Esophagus squamous epithelium (tissue), 4 donors: ENCODE data around the gene SNRPD2.

ENCODE experiments used
- POLR2A ChIP-seq, 4 donors: fragments of 450-650 bp; IDR thresholded peaks; one replicate each; pipeline ENCODE4 v1.6.1; 2017; ENCODE audit warnings: antibody characterized with exemption in 4 of 4, mild to moderate bottlenecking in 4 of 4, moderate library complexity in 3 of 4
- TF ChIP-seq, protein P1 (sequence below), 6 experiments: fragments of 450-650 bp in 4 of 6; fragments of 200-600 bp in 2 of 6; sonication (generic) in 2 of 6; IDR thresholded peaks; one replicate each; pipeline ENCODE4 v1.5.1; 2016 to 2019; ENCODE audit warnings: antibody characterized with exemption in 6 of 6, mild to moderate bottlenecking in 4 of 6, moderate library complexity in 4 of 6

- no peak for TF ChIP-seq POLR2A (IDR thresholded peaks at IDR 0.05)
- TF ChIP-seq, protein P1, sequence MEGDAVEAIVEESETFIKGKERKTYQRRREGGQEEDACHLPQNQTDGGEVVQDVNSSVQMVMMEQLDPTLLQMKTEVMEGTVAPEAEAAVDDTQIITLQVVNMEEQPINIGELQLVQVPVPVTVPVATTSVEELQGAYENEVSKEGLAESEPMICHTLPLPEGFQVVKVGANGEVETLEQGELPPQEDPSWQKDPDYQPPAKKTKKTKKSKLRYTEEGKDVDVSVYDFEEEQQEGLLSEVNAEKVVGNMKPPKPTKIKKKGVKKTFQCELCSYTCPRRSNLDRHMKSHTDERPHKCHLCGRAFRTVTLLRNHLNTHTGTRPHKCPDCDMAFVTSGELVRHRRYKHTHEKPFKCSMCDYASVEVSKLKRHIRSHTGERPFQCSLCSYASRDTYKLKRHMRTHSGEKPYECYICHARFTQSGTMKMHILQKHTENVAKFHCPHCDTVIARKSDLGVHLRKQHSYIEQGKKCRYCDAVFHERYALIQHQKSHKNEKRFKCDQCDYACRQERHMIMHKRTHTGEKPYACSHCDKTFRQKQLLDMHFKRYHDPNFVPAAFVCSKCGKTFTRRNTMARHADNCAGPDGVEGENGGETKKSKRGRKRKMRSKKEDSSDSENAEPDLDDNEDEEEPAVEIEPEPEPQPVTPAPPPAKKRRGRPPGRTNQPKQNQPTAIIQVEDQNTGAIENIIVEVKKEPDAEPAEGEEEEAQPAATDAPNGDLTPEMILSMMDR (IDR thresholded peaks at IDR 0.05): peak; percentile 94 to 99 (median 98)
These were observed 48.5 kb downstream of the SNRPD2 start for GRCh38 chr19:45643024-45643926.
